Measurements from ENCODE around the gene LUZP2.

The LUZP2 gene

GRCh38 chr11:24779791-24780190, 282.9 kb downstream of the LUZP2 start:
- DNase-seq (ENCODE audit: extremely low read depth, low read depth), result no peak
- TF ChIP-seq CTCF (IDR thresholded peaks at IDR 0.05; ENCODE audit: low read depth, low read length), result no peak

- no peak for DNase-seq (ENCODE audit: extremely low read depth, low read depth)
These were observed 284.4 kb downstream of the LUZP2 start for GRCh38 chr11:24781288-24781687.

DNA sequence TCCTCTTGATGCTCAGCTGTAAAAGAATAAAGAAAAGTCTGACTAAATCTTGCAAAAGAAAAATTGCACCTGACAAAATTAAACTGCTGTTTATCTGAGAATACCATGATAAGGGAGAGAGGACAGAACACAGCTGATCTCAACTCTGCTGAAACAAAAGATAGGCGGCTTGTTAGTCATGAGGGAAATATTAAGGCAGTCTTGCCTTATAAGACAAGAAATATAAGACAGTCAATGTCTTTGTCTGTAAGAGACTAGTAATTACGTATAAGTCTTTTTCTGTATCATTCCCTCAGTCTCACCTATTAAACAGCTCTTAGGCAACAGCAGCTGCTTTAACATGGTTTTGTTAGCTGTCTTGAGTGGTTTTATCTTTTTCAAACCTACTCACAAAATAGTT, 296.6 kb downstream of the LUZP2 start:
- TF ChIP-seq CTCF (IDR thresholded peaks at IDR 0.05; ENCODE audit: low read depth, low read length), result no peak
- DNase-seq (ENCODE audit: extremely low read depth, low read depth), result no peak

More at GRCh38 chr11:24781288-24781687, 284.4 kb downstream of the LUZP2 start:
- no peak for TF ChIP-seq CTCF (IDR thresholded peaks at IDR 0.05; ENCODE audit: low read depth, low read length)

DNA sequence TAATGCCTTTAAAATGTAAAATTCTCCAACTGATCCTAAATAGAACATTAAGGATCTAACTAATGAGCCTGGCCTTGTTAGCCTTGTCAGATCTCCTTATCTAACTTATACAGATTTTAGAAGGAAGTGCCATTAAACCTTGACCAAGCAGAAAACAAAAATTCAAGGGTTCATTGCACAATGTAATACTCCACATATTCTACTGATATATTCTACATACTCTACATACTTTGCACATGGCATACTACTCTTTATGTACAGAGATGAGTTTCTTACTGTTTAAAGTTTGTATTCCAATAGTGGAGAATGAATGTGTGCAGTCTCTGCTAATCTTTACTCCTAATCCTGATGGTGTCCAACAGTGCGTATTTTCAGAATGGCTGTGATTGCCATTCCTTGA, 297.2 kb downstream of the LUZP2 start:
- TF ChIP-seq CTCF (IDR thresholded peaks at IDR 0.05; ENCODE audit: low read depth, low read length), result no peak
- no peak for DNase-seq (ENCODE audit: extremely low read depth, low read depth)

DNA sequence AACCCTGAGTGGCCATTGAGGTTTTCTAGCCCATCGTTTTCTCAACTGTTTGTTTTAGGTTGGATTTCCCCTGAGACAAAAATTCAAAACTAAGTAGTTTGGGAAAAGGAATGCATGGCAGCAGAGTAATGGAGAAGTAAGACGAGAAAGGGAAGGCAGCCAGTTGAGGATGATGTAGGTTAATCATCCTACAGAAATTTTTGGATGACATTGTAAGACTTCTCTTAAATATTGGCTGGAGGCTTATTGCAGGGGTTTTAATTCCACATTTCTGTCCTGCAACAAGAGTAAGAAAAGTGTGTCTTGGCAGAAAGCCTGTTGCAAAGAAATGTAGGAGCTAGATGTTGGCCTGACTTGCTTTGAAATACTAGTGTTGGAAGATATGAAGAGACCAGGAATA, 308.8 kb downstream of the LUZP2 start:
- TF ChIP-seq CTCF (IDR thresholded peaks at IDR 0.05; ENCODE audit: low read depth, low read length), result no peak

DNA sequence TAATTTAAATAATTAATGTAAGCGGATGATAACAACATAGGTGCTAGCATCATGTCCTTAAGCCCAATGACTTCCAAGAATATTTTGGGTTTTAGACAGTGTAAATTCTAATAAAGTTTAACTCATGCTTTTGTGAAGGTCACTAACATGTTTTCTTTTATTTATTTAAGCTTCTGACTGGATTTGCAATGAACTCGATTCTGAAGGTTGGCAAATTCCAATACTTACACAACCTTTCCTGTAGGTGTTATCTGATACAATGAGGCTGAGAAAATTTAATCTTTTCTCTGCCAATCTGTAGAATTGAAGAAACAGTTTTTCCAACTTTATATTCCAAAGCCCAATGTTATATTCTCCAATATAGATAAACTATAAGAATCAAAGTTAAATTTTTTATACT, 311.3 kb downstream of the LUZP2 start:
- no peak for DNase-seq (ENCODE audit: extremely low read depth, low read depth)
- TF ChIP-seq CTCF (IDR thresholded peaks at IDR 0.05; ENCODE audit: low read depth, low read length), result no peak

More for the DNA sequence above, 308.8 kb downstream of the LUZP2 start:
- DNase-seq (ENCODE audit: extremely low read depth, low read depth), result no peak

DNA sequence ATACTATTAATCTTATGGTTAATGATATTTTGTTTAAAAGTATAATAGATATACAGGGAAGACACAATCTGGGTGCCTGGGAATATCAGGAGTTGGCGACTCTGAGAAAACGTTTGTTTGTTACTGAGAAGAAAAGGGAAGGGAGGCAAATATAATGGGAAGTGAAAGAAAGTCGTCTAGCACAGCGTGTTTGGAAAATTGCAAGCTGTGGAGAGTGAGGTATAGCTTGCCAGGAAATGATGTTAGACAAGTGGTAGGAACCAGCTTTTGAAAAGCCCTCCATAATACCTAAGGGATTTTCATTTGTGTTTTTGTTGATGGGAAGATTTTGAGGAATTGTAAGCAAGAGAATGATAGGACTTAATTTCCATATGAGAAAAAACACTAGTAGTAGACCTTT, 322.2 kb downstream of the LUZP2 start:
- no peak for TF ChIP-seq CTCF (IDR thresholded peaks at IDR 0.05; ENCODE audit: low read depth, low read length)
- no peak for DNase-seq (ENCODE audit: extremely low read depth, low read depth)

Measured in AG09319 (cell line).